Activated CD8-positive, alpha-beta T cell treated with anti-CD3 and anti-CD28 coated beads, Interleukin-2, amount 10 ng/mL, durations not matched to agents 7 days and 5 days (primary cell): ENCODE data around the gene SHISA5. TPM values are rescaled to one million over a fixed set of nuclear protein-coding genes. Genes with fewer than 3 reads are reported as not detected.
"Not testable (repeated sequence)": the region's sequence is repeated elsewhere in the genome, so short reads cannot be mapped to it uniquely, and the experiment has no call there.

Experiments
- ATAC-seq: fragments of 150-1000 bp; cut with Tn5 transposase; one replicate; pipeline ENCODE4 v1.10.0; 2021; ENCODE audit warnings: moderate library complexity
- CTCF ChIA-PET: fragments of 350-600 bp; sonication (Branson Sonifier 250); formaldehyde crosslinking; loops from one replicate; lab custom pipeline; 2021; ENCODE audit warnings: antibody characterized with exemption; lab: Charles Lee
- POLR2A ChIA-PET: fragments of 350-600 bp; sonication (Branson Sonifier 250); formaldehyde crosslinking; loops from one replicate; lab custom pipeline; 2021; ENCODE audit warnings: antibody characterized with exemption; lab: Charles Lee
- DNase-seq: peaks from one replicate; pipeline ENCODE4 v3.0.0-alpha.2; 2020
- H3K27ac Mint-ChIP-seq: one replicate; pipeline ENCODE4 v1.8.0; 2021; ENCODE audit warnings: mild to moderate bottlenecking, mixed read lengths
- H3K27me3 Mint-ChIP-seq: one replicate; pipeline ENCODE4 v1.8.0; 2021; ENCODE audit warnings: low read depth, mixed read lengths
- H3K36me3 Mint-ChIP-seq: one replicate; pipeline ENCODE4 v1.8.0; 2021; ENCODE audit warnings: low read depth, mixed read lengths
- H3K4me1 Mint-ChIP-seq: one replicate; pipeline ENCODE4 v1.8.0; 2021; ENCODE audit warnings: low read depth, mixed read lengths
- H3K4me3 Mint-ChIP-seq: one replicate; pipeline ENCODE4 v1.8.0; 2021; ENCODE audit warnings: mild to moderate bottlenecking, mixed read lengths
- H3K9me3 Mint-ChIP-seq: one replicate; pipeline ENCODE4 v1.8.0; 2022; ENCODE audit warnings: mixed read lengths; ENCODE audit not compliant: insufficient read depth
- total RNA-seq, 2 experiments: library from RNA; stranded (reverse); gene quantifications; one replicate each; pipeline ENCODE4 v1.2.3, GENCODE V29; 2021

Gene SHISA5, protein sequence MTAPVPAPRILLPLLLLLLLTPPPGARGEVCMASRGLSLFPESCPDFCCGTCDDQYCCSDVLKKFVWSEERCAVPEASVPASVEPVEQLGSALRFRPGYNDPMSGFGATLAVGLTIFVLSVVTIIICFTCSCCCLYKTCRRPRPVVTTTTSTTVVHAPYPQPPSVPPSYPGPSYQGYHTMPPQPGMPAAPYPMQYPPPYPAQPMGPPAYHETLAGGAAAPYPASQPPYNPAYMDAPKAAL
- 100 to 1,000 TPM; 195 to 201 TPM for total RNA-seq

- ATAC-seq: peak; percentile 75
- Mint-ChIP-seq H3K9me3 (no peaks in the 10 kb centered on the region), H3K4me3 (peak within 1 kb of the TSS; percentile 79), H3K27me3 (no peaks in the 10 kb centered on the region), H3K4me1 (peaks cover 64% of the 10 kb centered on the region), H3K36me3 (peaks cover 19% of the 10 kb centered on the region), H3K27ac (peak within 1 kb of the TSS; percentile 79)
- CTCF ChIA-PET: interaction anchor here (1.1 to 10.0 kb wide), 6 partner anchors 8 to 68 kb away, joined by 3 to 117 read pairs (median 4); no protein-coding TSS in a partner anchor
- DNase-seq: peak; percentile 64
- POLR2A ChIA-PET: interaction anchor here (0.6 to 3.6 kb wide), 6 partner anchors 25 to 64 kb away, joined by 3 to 35 read pairs (median 7); partner anchors contain the start of genes CCDC51 and TMA7
These were observed at the start of gene SHISA5 for GRCh38 chr3:48504051-48504946. TSS of gene SHISA5 (minus strand) at chr3:48504174. CDS start at chr3:48504094, 80 bp downstream.

DNA sequence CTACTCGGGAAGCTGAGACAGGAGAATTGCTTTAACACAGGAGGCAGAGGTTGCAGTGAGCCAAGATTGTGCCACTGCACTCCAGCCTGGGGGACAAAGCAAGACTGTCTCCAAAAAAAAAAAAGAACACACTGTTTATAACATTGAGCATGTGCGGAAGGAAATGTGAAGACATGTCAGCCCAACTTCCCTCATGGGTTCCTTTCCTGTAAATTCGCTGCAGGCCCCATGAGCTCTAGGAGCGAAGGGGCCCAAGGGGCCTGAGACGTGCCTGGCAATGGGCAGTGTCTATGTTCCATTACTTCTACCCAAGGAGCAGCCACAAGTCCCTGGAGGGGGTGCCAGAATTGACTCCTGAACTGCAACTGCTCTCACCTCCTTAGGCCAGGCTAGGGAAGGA, 49.4 kb upstream of the SHISA5 start:
- H3K4me1 Mint-ChIP-seq: peaks cover 52% of the 10 kb centered on the region
- DNase-seq (no peak), ATAC-seq (no peak)
- no peaks in the 10 kb centered on the region for H3K9me3 Mint-ChIP-seq
- POLR2A ChIA-PET: interaction anchor here (0.6 to 1.1 kb wide), 4 partner anchors 53 to 313 kb away, joined by 3 read pairs; partner anchors contain the start of gene ZNF589
- no peak overlapping the region for H3K4me3 Mint-ChIP-seq
- peaks cover 31% of the 10 kb centered on the region for H3K36me3 Mint-ChIP-seq
- H3K27ac Mint-ChIP-seq: no peak overlapping the region
- CTCF ChIA-PET: interaction anchor here (1.4 to 15.5 kb wide), 6 partner anchors 46 to 152 kb away, joined by 3 to 179 read pairs (median 6); partner anchors contain the start of genes ATRIP, CCDC51 and TMA7
- no peaks in the 10 kb centered on the region for H3K27me3 Mint-ChIP-seq

GRCh38 chr3:48552111-48552951, 48.4 kb upstream of the SHISA5 start:
- Mint-ChIP-seq H3K9me3 (no peaks in the 10 kb centered on the region), H3K4me3 (no peak overlapping the region), H3K27me3 (no peaks in the 10 kb centered on the region), H3K4me1 (peaks cover 47% of the 10 kb centered on the region), H3K36me3 (peaks cover 38% of the 10 kb centered on the region), H3K27ac (no peak overlapping the region)
- POLR2A ChIA-PET: interaction anchor here (0.6 to 1.1 kb wide), 3 partner anchors 54 to 312 kb away, joined by 3 read pairs; partner anchors contain the start of gene ZNF589
- no peak for ATAC-seq
- DNase-seq: no peak
- CTCF ChIA-PET: interaction anchor here (0.6 to 15.5 kb wide), 5 partner anchors 106 to 151 kb away, joined by 3 to 179 read pairs (median 7); partner anchors contain the start of genes ATRIP, CCDC51 and TMA7

- DNase-seq, H3K4me3 Mint-ChIP-seq, H3K9me3 Mint-ChIP-seq, ATAC-seq, H3K27me3 Mint-ChIP-seq, POLR2A ChIA-PET, H3K27ac Mint-ChIP-seq: not testable (repeated sequence)
- CTCF ChIA-PET: interaction anchor here (5.6 to 15.5 kb wide), 2 partner anchors 115 to 150 kb away, joined by 46 to 179 read pairs; no protein-coding TSS in a partner anchor
- Mint-ChIP-seq H3K4me1 (peaks cover 47% of the 10 kb centered on the region), H3K36me3 (peaks cover 44% of the 10 kb centered on the region)
These were observed 47.7 kb upstream of the SHISA5 start for GRCh38 chr3:48551651-48552050.

- H3K27ac Mint-ChIP-seq: peak overlapping the region; percentile 49
- CTCF ChIA-PET: interaction anchor here (0.7 to 15.5 kb wide), 33 partner anchors 9 to 308 kb away, joined by 3 to 179 read pairs (median 4); partner anchors contain the start of genes ATRIP, CCDC51, PFKFB4 and PLXNB1
These were observed 45.0 kb upstream of the SHISA5 start for GRCh38 chr3:48548729-48549705.

GRCh38 chr3:48548126-48548525, 44.2 kb upstream of the SHISA5 start:
- ChIA-PET CTCF (interaction anchor here (0.6 to 15.5 kb wide), 11 partner anchors 11 to 279 kb away, joined by 3 to 179 read pairs (median 10); partner anchors contain the start of genes CCDC51, PFKFB4 and TMA7), POLR2A (interaction anchor here (1.4 kb wide), 1 partner anchor 79 kb away, joined by 3 read pairs; no protein-coding TSS in a partner anchor)
- peaks cover 19% of the 10 kb centered on the region for H3K4me1 Mint-ChIP-seq
- H3K27me3 Mint-ChIP-seq: no peaks in the 10 kb centered on the region
- H3K27ac Mint-ChIP-seq: no peak overlapping the region
- H3K9me3 Mint-ChIP-seq: no peaks in the 10 kb centered on the region
- H3K4me3 Mint-ChIP-seq: no peak overlapping the region
- ATAC-seq: no peak
- no peak for DNase-seq
- H3K36me3 Mint-ChIP-seq: peaks cover 49% of the 10 kb centered on the region

More at GRCh38 chr3:48548729-48549705, 45.0 kb upstream of the SHISA5 start:
- peak; percentile 97 for ATAC-seq
- Mint-ChIP-seq H3K9me3 (no peaks in the 10 kb centered on the region), H3K36me3 (peaks cover 52% of the 10 kb centered on the region), H3K4me1 (peaks cover 28% of the 10 kb centered on the region), H3K27me3 (no peaks in the 10 kb centered on the region), H3K4me3 (no peak overlapping the region)
- POLR2A ChIA-PET: interaction anchor here (1.2 to 1.7 kb wide), 5 partner anchors 70 to 109 kb away, joined by 3 to 8 read pairs (median 5); partner anchors contain the start of genes CCDC51 and TMA7
- DNase-seq: peak; percentile 90

DNA sequence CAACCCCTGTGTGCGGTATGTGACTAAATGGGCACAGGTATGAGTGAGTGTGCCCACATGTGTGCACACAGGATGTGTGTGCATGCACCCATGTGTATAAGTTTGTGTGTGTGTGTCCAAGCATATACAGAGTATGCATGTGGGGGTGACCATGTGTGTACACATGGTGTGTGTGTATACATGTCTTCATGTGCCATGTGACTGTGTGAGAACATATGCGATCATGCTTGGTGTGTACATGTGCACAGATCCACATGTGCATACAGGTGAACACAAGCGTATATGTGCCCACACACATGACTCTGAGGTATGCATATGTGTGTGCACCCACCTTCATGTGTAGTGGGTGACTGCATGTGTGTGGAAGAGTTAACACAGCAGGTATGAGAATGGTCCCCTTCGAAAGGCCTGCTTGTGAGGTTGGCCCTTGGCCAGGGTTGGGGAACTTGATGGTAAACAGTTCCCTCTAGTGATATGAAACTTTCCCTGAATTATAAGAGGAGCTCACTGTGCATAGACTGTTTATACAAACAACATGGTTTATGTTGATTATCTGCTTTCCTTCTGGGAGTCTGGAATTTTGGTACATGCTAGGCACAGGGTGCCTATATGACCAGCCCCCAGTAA, 42.3 kb upstream of the SHISA5 start:
- H3K4me1 Mint-ChIP-seq: peaks cover 16% of the 10 kb centered on the region
- H3K36me3 Mint-ChIP-seq: peaks cover 48% of the 10 kb centered on the region
- peak overlapping the region; percentile 28 for H3K27ac Mint-ChIP-seq
- ATAC-seq (no peak), DNase-seq (no peak)
- H3K9me3 Mint-ChIP-seq: no peaks in the 10 kb centered on the region
- no peaks in the 10 kb centered on the region for H3K27me3 Mint-ChIP-seq
- no peak overlapping the region for H3K4me3 Mint-ChIP-seq
- CTCF ChIA-PET: interaction anchor here (0.6 to 3.7 kb wide), 7 partner anchors 16 to 352 kb away, joined by 3 to 31 read pairs (median 6); partner anchors contain the start of genes CCDC51 and TMA7
- POLR2A ChIA-PET: interaction anchor here (0.7 kb wide), 1 partner anchor 107 kb away, joined by 3 read pairs; the partner anchor contains the start of genes CCDC51 and TMA7

GRCh38 chr3:48544141-48544540, 40.2 kb upstream of the SHISA5 start:
- ChIA-PET CTCF (interaction anchor here (1.3 to 3.1 kb wide), 2 partner anchors 71 to 143 kb away, joined by 4 to 23 read pairs; no protein-coding TSS in a partner anchor), POLR2A (no interaction called here)
- ATAC-seq (no peak), DNase-seq (no peak)
- H3K4me3 Mint-ChIP-seq: no peak overlapping the region
- H3K4me1 Mint-ChIP-seq: peaks cover 6% of the 10 kb centered on the region
- peaks cover 42% of the 10 kb centered on the region for H3K36me3 Mint-ChIP-seq
- no peak overlapping the region for H3K27ac Mint-ChIP-seq
- H3K9me3 Mint-ChIP-seq: no peaks in the 10 kb centered on the region
- no peaks in the 10 kb centered on the region for H3K27me3 Mint-ChIP-seq

DNA sequence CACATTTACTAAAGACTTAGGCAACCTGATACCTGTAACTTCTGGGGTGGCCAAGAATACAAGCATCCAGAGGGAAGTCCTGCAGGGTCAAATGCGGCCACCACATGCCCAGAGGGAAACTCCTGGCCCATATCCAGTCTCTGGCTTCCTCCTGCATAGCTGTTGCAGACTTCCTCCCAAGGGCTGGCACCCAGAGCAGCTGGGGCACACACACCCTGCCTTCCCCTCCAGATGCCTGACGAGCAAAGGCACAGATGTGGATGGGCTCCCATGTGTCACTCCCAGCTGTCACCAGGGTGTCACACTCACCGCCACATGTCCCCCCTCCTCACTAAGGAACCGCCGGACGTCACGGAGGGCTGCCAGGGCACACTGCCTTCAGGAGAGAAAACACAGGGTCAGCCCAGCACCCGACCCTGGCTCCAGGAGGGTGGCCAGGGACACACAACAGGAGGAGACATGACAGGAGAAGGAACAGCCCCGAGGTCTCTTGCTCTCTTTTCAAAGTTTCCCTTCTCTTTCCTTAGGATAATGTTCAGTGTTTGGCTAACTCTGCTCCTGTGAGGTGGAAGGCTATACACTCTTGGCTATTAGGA, 39.4 kb upstream of the SHISA5 start:
- no peak overlapping the region for H3K27ac Mint-ChIP-seq
- peaks cover 43% of the 10 kb centered on the region for H3K36me3 Mint-ChIP-seq
- no peak for ATAC-seq
- H3K9me3 Mint-ChIP-seq: no peaks in the 10 kb centered on the region
- ChIA-PET CTCF (no interaction called here), POLR2A (no interaction called here)
- H3K4me1 Mint-ChIP-seq: peaks cover under 1% of the 10 kb centered on the region
- DNase-seq: no peak
- H3K4me3 Mint-ChIP-seq: no peak overlapping the region
- no peaks in the 10 kb centered on the region for H3K27me3 Mint-ChIP-seq
